Measurements from ENCODE around the gene MRNIP. TPM values are rescaled to one million over a fixed set of nuclear protein-coding genes. Genes with fewer than 3 reads are reported as not detected.
A peak's percentile ranks its signal among the peaks of the same experiment; 100 is the strongest.

Gene MRNIP
- total RNA-seq, 1 experiment from 2014 or later = 31.1 TPM

DNA sequence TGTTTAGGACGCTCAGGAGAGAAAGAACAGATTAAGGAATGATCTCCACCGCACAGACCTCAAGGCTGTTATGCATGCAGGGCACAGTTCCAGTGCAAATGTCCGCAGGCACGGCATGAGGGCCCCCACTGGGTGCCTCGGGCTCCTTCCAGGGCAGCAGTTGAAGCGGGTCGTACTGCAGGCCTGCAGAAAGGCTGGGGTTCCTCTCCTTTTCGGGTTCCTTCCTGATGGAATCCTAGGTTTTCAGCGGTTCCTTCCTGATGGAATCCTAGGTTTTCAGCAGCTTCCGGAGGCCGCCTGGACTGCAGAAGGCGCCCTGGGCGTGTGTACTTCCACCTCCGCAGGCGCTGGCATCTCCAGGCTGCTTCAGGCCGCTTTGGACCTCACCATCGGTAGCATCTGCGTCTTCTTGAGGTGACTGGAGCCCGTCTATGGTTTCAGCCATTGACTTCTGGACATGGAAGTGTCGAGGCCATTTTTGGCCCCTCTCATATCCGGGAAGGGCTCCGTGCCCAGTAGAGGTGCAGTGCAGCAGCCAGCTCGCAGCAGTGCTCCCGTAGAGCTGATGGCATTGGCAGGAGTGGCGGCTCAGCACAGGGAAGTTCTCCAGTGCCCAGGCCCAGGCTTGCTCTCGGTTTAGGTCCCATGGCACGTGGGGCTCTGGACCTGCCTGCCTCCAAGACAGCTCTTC, 46.3 kb downstream of the MRNIP start:
- Histone ChIP-seq H2AK5ac (ENCODE audit: insufficient read length, low read length) (no peak overlapping the region), H3K23me2 (ENCODE audit: insufficient read length, low read depth, low read length, poor library complexity, severe bottlenecking) (peaks cover 11% of the 10 kb centered on the region), H3K79me1 (ENCODE audit: insufficient read depth, low read depth, low read length, poor library complexity, severe bottlenecking) (no peaks in the 10 kb centered on the region), H2BK15ac (ENCODE audit: low read depth, low read length) (no peak overlapping the region), H4K20me1 (ENCODE audit: control insufficient read depth, insufficient read depth, insufficient read length) (no peaks in the 10 kb centered on the region), H2BK120ac (ENCODE audit: low read depth, low read length, poor library complexity, severe bottlenecking) (no peak overlapping the region), H3K56ac (ENCODE audit: insufficient read length, low read depth, low read length) (no peak overlapping the region), H4K5ac (ENCODE audit: insufficient read length, low read depth, low read length) (no peak overlapping the region), H3K18ac (ENCODE audit: insufficient read length, low read depth, low read length) (no peak overlapping the region), H3K9ac (ENCODE audit: extremely low read depth, insufficient read length, low read length) (no peak overlapping the region), H2AFZ (ENCODE audit: low read length) (no peak overlapping the region), H3K4me2 (ENCODE audit: insufficient read depth, insufficient read length, low read length) (no peak overlapping the region), H3K4ac (ENCODE audit: low read depth, low read length) (no peak overlapping the region), H3K79me2 (ENCODE audit: insufficient read depth, low read length) (no peaks in the 10 kb centered on the region), H2BK5ac (ENCODE audit: insufficient read length, low read length) (no peak overlapping the region), H3K4me1 (ENCODE audit: insufficient read depth, low read length) (no peaks in the 10 kb centered on the region; the same call in 1 of the 2 replicates), H3K9me3 (ENCODE audit: control insufficient read depth, low read depth, low read length) (no peaks in the 10 kb centered on the region), H3K27ac (ENCODE audit: insufficient read length, low read depth, low read length) (no peak overlapping the region), H4K8ac (replicated peaks; ENCODE audit: insufficient read length, low read depth, low read length) (no peak overlapping the region), H3K23ac (ENCODE audit: insufficient read length, low read depth, low read length) (no peak overlapping the region), H4K91ac (ENCODE audit: insufficient read length, low read depth, low read length) (no peak overlapping the region), H2BK20ac (ENCODE audit: low read depth, low read length, poor library complexity, severe bottlenecking) (no peak overlapping the region), H3K14ac (ENCODE audit: insufficient read depth, low read length) (no peak overlapping the region), H3K27me3 (ENCODE audit: insufficient read depth, low read length) (no peaks in the 10 kb centered on the region), H3T11ph (ENCODE audit: low read length) (no peak overlapping the region), H2BK12ac (ENCODE audit: insufficient read length, low read depth, low read length) (no peak overlapping the region)
- no peak for DNase-seq
- Mint-ChIP-seq H3K9me3 (no peaks in the 10 kb centered on the region; a peak in 2 of 5 replicates), H3K4me3 (peak overlapping the region in 1 of 2 experiments; percentile 35; a peak in 1 of 5 replicates), H3K27ac (no peak overlapping the region), H3K4me1 (peaks cover 18 to 20% of the 10 kb centered on the region in 2 experiments), H3K27me3 (ENCODE audit: low read depth) (peaks cover 7% of the 10 kb centered on the region), H3K36me3 (ENCODE audit: insufficient read depth in 1 of 3, low read depth in 3 of 3) (peaks cover 5 to 38% (median 22%) of the 10 kb centered on the region in 3 experiments; a peak in 6 of 7 replicates)
- TF ChIP-seq, protein P1, sequence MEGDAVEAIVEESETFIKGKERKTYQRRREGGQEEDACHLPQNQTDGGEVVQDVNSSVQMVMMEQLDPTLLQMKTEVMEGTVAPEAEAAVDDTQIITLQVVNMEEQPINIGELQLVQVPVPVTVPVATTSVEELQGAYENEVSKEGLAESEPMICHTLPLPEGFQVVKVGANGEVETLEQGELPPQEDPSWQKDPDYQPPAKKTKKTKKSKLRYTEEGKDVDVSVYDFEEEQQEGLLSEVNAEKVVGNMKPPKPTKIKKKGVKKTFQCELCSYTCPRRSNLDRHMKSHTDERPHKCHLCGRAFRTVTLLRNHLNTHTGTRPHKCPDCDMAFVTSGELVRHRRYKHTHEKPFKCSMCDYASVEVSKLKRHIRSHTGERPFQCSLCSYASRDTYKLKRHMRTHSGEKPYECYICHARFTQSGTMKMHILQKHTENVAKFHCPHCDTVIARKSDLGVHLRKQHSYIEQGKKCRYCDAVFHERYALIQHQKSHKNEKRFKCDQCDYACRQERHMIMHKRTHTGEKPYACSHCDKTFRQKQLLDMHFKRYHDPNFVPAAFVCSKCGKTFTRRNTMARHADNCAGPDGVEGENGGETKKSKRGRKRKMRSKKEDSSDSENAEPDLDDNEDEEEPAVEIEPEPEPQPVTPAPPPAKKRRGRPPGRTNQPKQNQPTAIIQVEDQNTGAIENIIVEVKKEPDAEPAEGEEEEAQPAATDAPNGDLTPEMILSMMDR (conservative IDR thresholded peaks at IDR 0.05) = no peak
- WGBS (ENCODE audit: extremely low coverage, insufficient read length, low lambda C conversion rate) = no CpG with 5 or more reads among the region's 27 CpGs

All from H9 (cell line).